Heart right ventricle (tissue), 16 donors: ENCODE data around the gene VIPR1. TPM values are rescaled to one million over a fixed set of nuclear protein-coding genes. Genes with fewer than 3 reads are reported as not detected.

Experiments used
- ATAC-seq, 8 donors: fragments of 200-7000 bp; cut with Tn5 transposase; one replicate each; pipeline ENCODE4 v1.9.1; 2020; ENCODE audit warnings: mild to moderate bottlenecking in 8 of 8, moderate library complexity in 8 of 8, moderate number of reproducible peaks in 1 of 8
- DNase-seq, 2 donors: peaks; one replicate each; pipeline ENCODE4 v3.0.0-alpha.2; 2020
- H3K27ac ChIP-seq, 10 donors: fragments of 200-600 bp; sonication (generic) in 2 of 10; one replicate each; pipeline versions ENCODE4 v1.5.0 to v1.8.0; 2020 to 2022; ENCODE audit warnings: mild to moderate bottlenecking in 3 of 10
- H3K27me3 ChIP-seq, 7 donors: fragments of 200-600 bp; one replicate each; pipeline ENCODE4 v1.8.0; 2021 to 2022; ENCODE audit warnings: mild to moderate bottlenecking in 2 of 7
- H3K36me3 ChIP-seq, 9 donors: fragments of 200-600 bp; sonication (generic) in 1 of 9; one replicate each; pipeline versions ENCODE4 v1.5.0 to v1.8.0; 2020 to 2022; ENCODE audit warnings: mild to moderate bottlenecking in 2 of 9
- H3K4me1 ChIP-seq, 9 donors: fragments of 200-600 bp; sonication (generic) in 1 of 9; one replicate each; pipeline versions ENCODE4 v1.5.0 to v1.8.0; 2020 to 2022; ENCODE audit warnings: mild to moderate bottlenecking in 4 of 9
- H3K4me3 ChIP-seq, 10 donors: fragments of 200-600 bp; sonication (generic) in 2 of 10; one replicate each; pipeline versions ENCODE4 v1.5.0 to v1.8.0; 2020 to 2022; ENCODE audit warnings: mild to moderate bottlenecking in 7 of 10, moderate library complexity in 2 of 10
- H3K9me3 ChIP-seq, 11 donors: fragments of 200-600 bp in 10 of 11; sonication (generic) in 2 of 11; one replicate each; pipeline versions ENCODE4 v1.5.0 to v1.8.0; 2013 to 2022; ENCODE audit warnings: mild to moderate bottlenecking in 2 of 11, control low read depth in 1 of 11, moderate library complexity in 1 of 11
- CTCF ChIP-seq, 9 donors: fragments of 200-600 bp; sonication (generic) in 2 of 9; IDR thresholded peaks; one replicate each; pipeline versions ENCODE4 v1.5.0 to v1.8.0; 2021 to 2022; ENCODE audit warnings: antibody characterized with exemption in 9 of 9, mild to moderate bottlenecking in 5 of 9, moderate library complexity in 1 of 9
- WGBS, 2 donors: extraction: QIAGEN DNeasy Blood & Tissue Kit; methylation state at CpG; one replicate each; pipeline ENCODE4 v1.1.7; 2013; ENCODE audit warnings: inconsistent platforms in 1 of 2; 5-methylcytosine and 5-hydroxymethylcytosine counted together
- intact Hi-C, 10 donors: fragments of 100-400 bp; cut with DNase I; formaldehyde crosslinking; loops; one replicate each; pipeline versions ENCODE4 v1.11.1 to v1.14.2; 2022
- polyA plus RNA-seq, 2 donors: library from polyadenylated mRNA; stranded (reverse); fragments of 200-250 nt; gene quantifications; one replicate each; pipeline ENCODE4 v1.2.3, GENCODE V29; 2013
- total RNA-seq, 10 donors: library from RNA; stranded (reverse); fragmentation: NEBNext Ultra II Directional in 3 of 10; extraction: Animal tissue kit (Norgen Biotek cat#: 25700) in 3 of 10; gene quantifications; one replicate each; pipeline versions ENCODE4 v1.2.1 to v1.2.4, GENCODE V29; 2021 to 2023
- donor health status: Arrhythmogenic right ventricular cardiomyopathy.
- donor health status: ischemic (EF 13 %, LVEDD 7.1; RV severe dilation, severe dysfunction).
- donor health status: healthy with polysubstance abuse.
- donor health status: DM: no; HTN: yes; CAD: no.
- donor health status: DM: no; HTN: no; CAD: no.
- donor health status: ischemic (EF 25% LVEDD 6.9; RV normal size, moderate dysfunction).
- donor health status: ischemic (EF 25% LVEDD 5.7; RV mildly dilated, moderate dysfunction).
- donor health status: healthy.
- donor health status: DM: yes; HTN: yes; CAD: no.
- donor health status: Ischemic cardiomyopathy.
- donor health status: ischemic (EF 35%, LVEDD 5.7; RV mildly dilated, moderate dysfunction).
- donor health status: nonischemic (EF 11% LVEDD 7.7; RV severe dilation, severe dysfunction).
- donor health status: DM: yes; HTN: yes; CAD: no.
- donor health status: PGD.
- donor health status: ischemic (EF 29% LVEDD 5.4; RV normal size, mild dysfunction).
- donor health status: nonischemic (EF 23%, LVEDD 6.1; RV moderate dilation, normal function).

The VIPR1 gene
- total and polyA plus RNA-seq, 12 donors: 0.76 to 8.3 (median 1.9) TPM

GRCh38 chr3:42582474-42583070 lies 80.1 kb downstream of the VIPR1 start:
- no peaks in the 10 kb centered on the region for H3K27me3 ChIP-seq
- no peaks in the 10 kb centered on the region for H3K9me3 ChIP-seq
- no peak for TF ChIP-seq CTCF (IDR thresholded peaks at IDR 0.05)
- peaks cover 0 to 26% (median 21%) of the 10 kb centered on the region in 9 donors for H3K4me1 ChIP-seq
- peaks cover 0 to 14% (median 0%) of the 10 kb centered on the region in 9 donors for H3K36me3 ChIP-seq
- no peak for DNase-seq
- no peak for ATAC-seq
- intact Hi-C loops: loop anchor here in 8 of 10 donors (2.0 to 10.0 kb wide), 5 partner anchors 70 to 170 kb away; partner anchors contain the start of gene ZBTB47 (in 2 of the 8)
- peak overlapping the region; percentile 75 to 97 (median 88) for H3K4me3 ChIP-seq
- 1 to 3% methylated on average over 3 of the region's 3 CpGs for WGBS, 2 donors
- peak overlapping the region in 9 of 10 donors; percentile 83 to 95 (median 88) for H3K27ac ChIP-seq

Other genes with a start within 250 kb of the VIPR1 start
- not detected for gene CCK, start 236.5 kb upstream of the VIPR1 start, total RNA-seq
- gene CCK, start 236.5 kb upstream of the VIPR1 start, polyA plus RNA-seq: not detected
- gene LYZL4, start 92.0 kb upstream of the VIPR1 start, total RNA-seq: not detected
- gene LYZL4, start 92.0 kb upstream of the VIPR1 start, polyA plus RNA-seq: not detected
- 10 to 100 TPM; 23.8 to 32.9 (median 26.4) TPM for gene SEC22C, start 79.3 kb downstream of the VIPR1 start, total RNA-seq
- 10 to 100 TPM; 21.1 to 21.2 TPM for gene SEC22C, start 79.3 kb downstream of the VIPR1 start, polyA plus RNA-seq
- 10 to 100 TPM in 7 of 10 donors, 1 to 10 TPM in 3; 9.1 to 15.2 (median 11.3) TPM for gene SS18L2, start 88.2 kb downstream of the VIPR1 start, total RNA-seq
- gene SS18L2, start 88.2 kb downstream of the VIPR1 start, polyA plus RNA-seq: 10 to 100 TPM; 31.9 to 35.3 TPM
- gene NKTR, start 98.0 kb downstream of the VIPR1 start, total RNA-seq: 10 to 100 TPM; 19.7 to 28.4 (median 21.9) TPM
- gene NKTR, start 98.0 kb downstream of the VIPR1 start, polyA plus RNA-seq: 10 to 100 TPM; 10.2 to 59.3 TPM
- gene ZBTB47, start 151.1 kb downstream of the VIPR1 start, total RNA-seq: 100 to 1,000 TPM in 9 of 10 donors, 10 to 100 TPM in 1; 86.7 to 145 (median 112) TPM
- 10 to 100 TPM; 52.2 to 68.9 TPM for gene ZBTB47, start 151.1 kb downstream of the VIPR1 start, polyA plus RNA-seq
- 1 to 10 TPM in 3 of 10 donors, under 1 TPM in 7; 0.26 to 1.6 (median 0.85) TPM for gene KLHL40, start 182.9 kb downstream of the VIPR1 start, total RNA-seq
- 1 to 10 TPM in 1 of 2 donors, under 1 TPM in 1; 0.51 to 8.3 TPM for gene KLHL40, start 182.9 kb downstream of the VIPR1 start, polyA plus RNA-seq
- gene HHATL, start 200.2 kb downstream of the VIPR1 start, total RNA-seq: 100 to 1,000 TPM; 390 to 998 (median 624) TPM
- gene HHATL, start 200.2 kb downstream of the VIPR1 start, polyA plus RNA-seq: 1,000 to 10,000 TPM in 1 of 2 donors, 100 to 1,000 TPM in 1; 332 to 2,035 TPM